ENCODE measurements around the gene SMOC2.

- no peak for TF ChIP-seq CTCF (IDR thresholded peaks at IDR 0.05)
- no peak for TF ChIP-seq POLR2A (IDR thresholded peaks at IDR 0.05)
- no peak for TF ChIP-seq POLR2AphosphoS5 (IDR thresholded peaks at IDR 0.05)
Measured at GRCh38 chr6:168555618-168556273, 114.8 kb downstream of the SMOC2 start.

Measured in prostate gland (tissue), 2 donors.